Islet of Langerhans (tissue), 1 donor: Measurements from ENCODE around the gene HMCES.
"Not testable (repeated sequence)": the region's sequence is repeated elsewhere in the genome, so short reads cannot be mapped to it uniquely, and the experiment has no call there.

Source experiments
- FAIRE-seq: peaks from one replicate; lab custom pipeline; 2011; peaks lifted over from hg19 to GRCh38; lab: Jason Lieb, UNC

The HMCES gene

GRCh38 chr3:129278439-129278965, at the start of gene HMCES:
HMCES (plus strand) TSS chr3:129278870; CDS start chr3:129279733, 863 bp downstream.
- no peak for FAIRE-seq

DNA sequence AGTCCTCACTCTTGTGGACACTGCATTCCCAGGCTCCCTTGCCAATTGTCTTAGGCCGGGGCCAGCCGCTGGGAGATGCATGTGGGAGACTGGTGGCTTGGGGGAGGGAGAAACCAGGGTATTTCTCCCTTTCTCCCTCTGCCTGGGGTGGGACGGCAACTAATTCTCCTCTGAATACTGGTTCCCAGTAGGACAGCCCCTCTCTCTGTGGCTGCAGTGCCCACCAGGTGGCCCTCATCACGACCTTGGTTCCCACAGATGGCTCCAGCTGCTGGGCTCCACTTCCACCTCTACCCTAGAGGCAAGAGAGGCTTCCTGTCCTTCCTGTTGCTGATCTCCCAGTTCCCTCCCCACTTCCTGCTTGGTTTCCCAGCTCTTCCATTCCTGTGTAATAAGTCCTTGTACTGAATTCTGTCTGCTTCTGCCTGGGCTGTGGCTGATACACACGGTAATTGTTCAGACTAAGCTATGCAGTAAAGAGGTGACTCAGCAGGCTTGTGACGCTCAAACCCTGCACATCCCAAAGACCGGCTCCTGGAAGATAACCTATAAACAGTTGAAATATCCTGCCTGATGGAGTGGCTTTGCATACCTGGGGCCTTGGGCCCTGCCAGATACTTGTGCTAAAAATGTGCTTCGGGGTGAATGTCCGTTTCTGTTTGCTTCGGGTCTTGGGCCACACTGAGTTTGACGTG, 49.6 kb upstream of the HMCES start:
- no peak for FAIRE-seq

GRCh38 chr3:129230311-129231019, 48.2 kb upstream of the HMCES start:
- no peak for FAIRE-seq

DNA sequence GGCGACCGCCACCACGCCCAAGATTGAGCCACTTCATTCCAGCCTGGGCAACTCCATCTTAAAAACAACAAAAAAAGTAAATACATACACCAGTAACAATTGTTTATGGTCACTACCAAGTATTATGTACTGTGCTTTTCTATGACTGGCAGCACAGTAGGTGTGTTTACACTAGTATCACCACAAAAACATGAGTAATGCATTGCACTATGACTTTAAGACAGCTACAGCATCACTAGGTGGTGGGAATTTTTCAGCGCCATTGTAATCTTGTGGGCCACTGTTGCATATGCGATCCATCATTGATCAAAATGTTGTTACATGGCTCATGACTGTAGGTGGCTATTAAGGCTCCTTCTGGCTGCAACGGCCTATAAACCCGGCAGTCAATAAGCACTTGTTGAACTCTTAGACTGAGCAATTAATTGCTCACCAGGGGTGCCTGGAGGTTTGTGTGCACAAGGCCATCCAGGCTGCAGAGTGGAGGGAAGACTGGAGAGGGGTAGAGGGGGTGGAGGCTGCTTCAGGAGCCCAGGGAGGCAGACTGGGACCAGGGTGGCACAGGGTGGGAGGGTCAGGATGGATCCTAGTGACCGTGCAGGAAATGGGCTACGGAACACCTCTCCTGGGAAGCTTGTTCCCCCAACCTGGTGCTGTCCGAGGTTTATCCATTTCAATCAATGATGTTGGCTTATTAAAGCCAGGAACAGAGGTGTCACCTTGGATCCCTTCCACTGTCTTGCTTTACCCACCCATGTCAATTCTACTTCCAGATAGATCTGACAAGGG, 47.1 kb upstream of the HMCES start:
- no peak for FAIRE-seq

- FAIRE-seq, result no peak
These were observed 45.1 kb upstream of the HMCES start for GRCh38 chr3:129233538-129233937.

DNA sequence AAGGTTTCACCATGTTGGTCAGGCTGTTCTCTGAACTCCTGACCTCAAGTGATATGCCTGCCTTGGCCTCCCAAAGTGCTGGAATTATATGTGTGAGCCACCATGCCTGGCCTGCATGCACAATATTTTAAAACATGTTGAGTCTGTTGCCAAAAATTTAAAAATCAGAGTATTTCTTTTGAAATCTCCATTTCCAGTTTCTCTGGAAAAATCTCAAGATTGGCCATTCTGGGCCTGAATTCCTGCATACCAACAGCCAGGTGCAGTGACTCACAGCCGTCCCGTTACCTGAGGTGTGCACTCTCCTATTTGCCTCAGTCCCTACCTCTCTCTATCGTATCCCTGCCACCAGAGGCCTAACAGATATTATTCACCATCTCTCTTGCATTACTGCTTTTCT, 44.2 kb upstream of the HMCES start:
- FAIRE-seq, result no peak

DNA sequence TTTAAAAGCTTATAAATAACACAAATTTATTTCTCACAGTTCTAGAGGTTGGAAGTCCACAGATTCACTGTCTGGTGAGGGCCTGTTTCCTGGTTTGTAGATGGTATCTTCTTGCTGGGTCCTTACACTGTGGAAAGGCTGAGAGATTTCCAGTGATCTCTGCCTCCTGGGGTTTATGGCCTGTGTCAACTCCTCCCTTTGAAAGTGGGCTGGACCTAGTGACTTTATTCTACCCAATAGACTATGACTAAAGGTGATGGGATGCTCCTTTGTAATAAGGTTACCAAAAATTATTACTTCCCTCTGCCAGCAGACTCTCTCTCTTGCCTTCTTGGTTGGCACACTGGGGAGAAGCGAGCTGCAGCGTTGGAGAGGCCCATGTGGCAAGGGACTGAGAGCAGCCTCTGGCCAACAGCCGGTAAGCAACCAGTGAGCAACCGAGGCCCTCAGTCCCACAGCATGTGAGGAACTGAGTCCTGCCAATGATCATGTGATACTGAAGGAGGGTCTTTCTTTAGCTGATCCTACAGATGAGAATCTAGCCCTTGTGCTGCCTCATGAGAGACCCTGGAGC, 43.2 kb upstream of the HMCES start:
- no peak for FAIRE-seq

- no peak for FAIRE-seq
These were observed 39.5 kb upstream of the HMCES start for GRCh38 chr3:129238945-129239705.

GRCh38 chr3:129239991-129240390, 38.7 kb upstream of the HMCES start:
- FAIRE-seq, result no peak

- FAIRE-seq, result no peak
These were observed 38.2 kb upstream of the HMCES start for GRCh38 chr3:129240436-129240835.

GRCh38 chr3:129245141-129245540, 33.5 kb upstream of the HMCES start:
- FAIRE-seq, result no peak

GRCh38 chr3:129245641-129246306, 32.9 kb upstream of the HMCES start:
- not testable (repeated sequence) for FAIRE-seq

- FAIRE-seq, result no peak
These were observed 32.0 kb upstream of the HMCES start for GRCh38 chr3:129246636-129247035.

DNA sequence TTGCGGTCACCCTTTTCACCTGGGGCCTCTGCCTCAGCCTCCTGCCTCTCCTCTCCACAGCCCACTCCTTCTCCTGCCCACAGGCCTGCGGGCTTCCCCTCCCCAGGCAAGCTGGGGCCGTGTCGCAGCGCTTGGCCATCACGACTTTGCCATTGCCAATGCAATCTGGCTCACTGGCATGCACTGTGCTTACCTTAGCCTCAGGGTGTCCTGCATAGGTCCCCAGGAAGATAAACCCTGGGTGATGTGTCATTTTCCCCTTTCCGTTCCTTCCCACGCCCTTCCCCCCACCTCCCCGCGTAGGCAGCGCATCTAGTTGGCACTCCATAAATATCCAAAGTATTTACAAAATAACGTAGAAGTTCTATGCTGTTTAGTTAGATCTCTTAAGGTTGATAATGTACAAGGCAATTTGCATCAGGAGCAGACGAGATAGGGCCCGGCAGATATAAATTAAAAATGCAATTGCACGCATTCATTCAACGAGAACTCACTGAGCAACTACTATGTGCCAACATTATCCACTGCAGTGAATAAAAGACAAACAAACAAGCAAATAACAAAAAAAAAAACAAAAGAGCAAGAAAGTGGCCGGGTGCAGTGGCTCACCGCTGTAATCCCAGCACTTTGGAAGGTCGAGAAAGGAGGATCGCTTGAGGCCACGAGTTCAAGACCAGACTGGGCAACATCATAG, 30.2 kb upstream of the HMCES start:
- no peak for FAIRE-seq

DNA sequence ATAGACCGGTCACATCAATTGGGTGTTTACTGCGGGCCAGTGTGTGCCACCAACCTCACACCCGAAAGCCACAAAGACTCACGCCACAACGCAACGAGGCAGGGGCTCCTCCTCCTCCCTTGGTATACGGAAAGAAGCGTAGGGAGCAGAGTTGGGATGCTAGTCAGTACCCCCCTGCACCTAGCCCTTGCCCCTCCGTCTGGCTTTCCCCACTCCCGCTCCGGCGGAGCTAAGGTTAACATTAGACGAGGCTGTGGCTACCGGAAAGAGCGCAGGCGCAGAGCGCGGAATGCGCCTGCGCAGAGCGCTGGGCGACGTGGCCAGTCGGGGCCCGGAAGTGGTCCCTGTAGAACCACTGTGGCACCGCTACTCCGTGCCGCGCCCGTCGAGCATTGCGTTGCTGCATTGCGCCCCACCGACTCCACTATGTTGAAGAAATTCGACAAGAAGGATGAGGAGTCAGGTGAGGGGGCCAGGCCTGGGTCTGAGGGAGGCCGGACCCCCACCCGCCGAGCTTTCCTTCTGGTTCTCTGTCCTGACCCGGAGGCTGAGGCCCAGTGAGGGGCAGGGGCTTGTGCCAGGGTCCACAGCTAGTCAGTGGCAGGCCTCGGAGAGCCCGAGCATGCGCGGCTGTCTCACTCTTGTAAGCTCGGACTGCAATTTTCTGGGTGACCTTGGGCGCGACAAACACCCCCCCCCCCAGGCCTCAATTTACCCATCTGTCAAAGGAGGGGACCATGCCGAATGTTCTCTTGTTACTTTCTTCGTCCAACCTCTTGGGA, 29.2 kb upstream of the HMCES start, which contains the start of gene COPG1:
COPG1 (plus strand) TSS at position 323 of the 782 bp plus-strand sequence; CDS start at position 427, 104 bp downstream.
- no peak for FAIRE-seq

- FAIRE-seq, result no peak
These were observed 25.9 kb upstream of the HMCES start for GRCh38 chr3:129252748-129253147.

DNA sequence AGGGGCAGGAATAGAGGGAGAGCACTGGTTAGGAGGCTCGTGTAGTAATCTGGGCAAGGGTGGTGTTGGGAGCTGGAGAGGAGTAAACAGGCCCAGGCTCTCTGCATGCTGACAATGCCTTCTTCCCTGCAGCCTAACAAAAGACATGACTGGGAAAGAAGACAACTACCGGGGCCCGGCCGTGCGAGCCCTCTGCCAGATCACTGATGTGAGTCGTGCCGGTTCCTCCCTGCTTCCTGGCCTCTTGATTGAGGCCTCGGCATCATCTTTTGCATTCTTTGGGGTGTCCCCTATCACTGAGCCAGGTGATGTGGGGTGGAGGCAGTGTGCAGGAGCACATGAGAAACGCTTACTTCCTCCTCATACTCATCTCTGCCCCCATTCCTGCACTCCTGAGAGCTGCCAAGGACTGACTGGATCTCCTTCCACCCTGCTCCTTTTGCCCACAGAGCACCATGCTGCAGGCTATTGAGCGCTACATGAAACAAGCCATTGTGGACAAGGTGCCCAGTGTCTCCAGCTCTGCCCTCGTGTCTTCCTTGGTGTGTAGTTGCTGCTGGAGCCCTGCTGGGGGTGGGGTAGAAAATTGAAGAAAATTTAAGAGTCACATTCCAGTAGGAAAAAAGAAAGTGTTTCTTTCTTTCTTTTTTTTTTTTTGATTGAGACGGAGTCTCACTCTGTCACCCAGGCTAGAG, 24.0 kb upstream of the HMCES start:
- FAIRE-seq, result no peak

GRCh38 chr3:129256270-129256669, 22.4 kb upstream of the HMCES start:
- no peak for FAIRE-seq

DNA sequence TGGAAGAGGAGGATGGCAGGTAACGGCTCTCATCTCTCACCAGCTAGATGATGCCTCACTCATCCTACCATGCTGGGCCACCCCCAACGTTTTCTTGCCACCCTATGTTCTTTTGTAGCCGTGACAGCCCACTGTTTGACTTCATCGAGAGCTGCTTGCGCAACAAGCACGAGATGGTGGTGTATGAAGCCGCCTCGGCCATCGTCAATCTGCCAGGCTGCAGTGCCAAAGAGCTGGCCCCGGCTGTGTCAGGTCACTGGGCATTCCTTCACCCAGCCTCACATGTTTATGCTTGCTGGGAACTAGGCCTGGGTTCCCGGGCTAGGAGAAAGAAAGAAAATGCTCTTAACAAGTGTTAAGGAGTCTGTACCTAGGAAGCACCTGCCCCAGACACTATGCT, 21.1 kb upstream of the HMCES start:
- no peak for FAIRE-seq
